GM19239 (cell line): Measurements from ENCODE around the gene SLC9A8.
A peak's percentile ranks its signal among the peaks of the same experiment; 100 is the strongest.
"Not testable (repeated sequence)": the region's sequence is repeated elsewhere in the genome, so short reads cannot be mapped to it uniquely, and the experiment has no call there.

Experiments
- DNase-seq: peaks from one replicate; pipeline ENCODE4 v3.0.0; 2011; ENCODE audit warnings: low spot score; ENCODE audit not compliant: insufficient read length
- FAIRE-seq: peaks from 2 replicates; lab custom pipeline; 2011; peaks lifted over from hg19 to GRCh38; lab: Jason Lieb, UNC

The SLC9A8 gene

DNA sequence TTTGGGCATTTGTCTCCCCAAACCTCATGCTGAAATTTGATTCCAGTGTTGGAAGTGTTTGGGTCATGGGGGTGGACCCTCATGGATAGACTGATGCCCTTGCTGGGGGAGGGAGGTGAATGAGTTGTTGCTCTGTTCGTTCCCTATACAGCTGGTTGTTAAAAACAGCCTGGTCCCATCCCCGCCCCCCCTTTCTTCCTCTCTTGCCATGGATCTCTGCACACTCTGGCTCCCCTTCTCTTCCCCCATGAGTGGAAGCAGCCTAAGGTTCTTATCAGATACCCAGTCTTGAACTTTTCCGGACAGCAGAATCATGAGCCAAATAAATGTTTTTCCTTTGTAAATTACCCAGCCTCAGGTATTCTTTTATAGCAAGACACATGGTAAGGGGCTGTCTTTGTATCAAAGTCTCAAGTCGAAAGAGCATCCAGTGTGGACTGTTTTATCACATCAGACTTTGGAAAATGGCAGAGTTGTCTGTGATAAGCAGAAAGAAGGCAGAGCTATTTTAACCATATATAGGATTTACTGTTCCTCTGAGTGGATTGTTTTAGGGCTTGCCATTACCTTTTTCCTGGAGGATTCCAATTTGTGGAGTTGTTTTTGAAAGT, 31.2 kb downstream of the SLC9A8 start:
- no peak for FAIRE-seq
- no peak for DNase-seq

- DNase-seq (no peak), FAIRE-seq (no peak)
Observed at GRCh38 chr20:49845060-49845459, 32.4 kb downstream of the SLC9A8 start.

GRCh38 chr20:49846206-49846807, 33.7 kb downstream of the SLC9A8 start:
- peak; percentile 59 for FAIRE-seq

GRCh38 chr20:49850463-49851230, 38.0 kb downstream of the SLC9A8 start:
- DNase-seq (no peak), FAIRE-seq (no peak)

More at GRCh38 chr20:49846206-49846807, 33.7 kb downstream of the SLC9A8 start:
- peak; percentile 40 for DNase-seq

DNA sequence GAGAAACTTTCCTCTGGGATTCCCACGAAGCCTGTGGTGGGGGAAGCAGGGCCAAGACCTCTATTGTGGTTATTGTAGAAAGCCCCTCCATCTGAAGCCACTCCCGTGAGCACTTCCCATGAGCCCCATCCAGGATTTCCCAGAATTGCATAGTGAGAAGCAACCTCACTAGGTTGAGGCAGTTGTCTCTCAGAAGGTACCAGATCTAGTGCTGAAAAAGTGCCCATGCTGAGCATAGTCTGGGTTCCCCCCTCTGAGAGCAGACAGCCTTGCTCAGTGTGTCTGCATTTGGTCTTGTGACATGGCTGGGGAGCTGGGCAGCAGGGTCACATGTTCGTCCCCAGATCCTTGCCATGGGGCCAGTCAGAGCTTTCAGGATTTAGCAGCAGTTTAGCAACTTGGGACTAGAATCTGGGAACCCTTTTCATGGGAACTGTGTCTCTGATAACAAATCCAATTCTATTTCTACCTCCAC, 38.6 kb downstream of the SLC9A8 start:
- FAIRE-seq (no peak), DNase-seq (no peak)

DNA sequence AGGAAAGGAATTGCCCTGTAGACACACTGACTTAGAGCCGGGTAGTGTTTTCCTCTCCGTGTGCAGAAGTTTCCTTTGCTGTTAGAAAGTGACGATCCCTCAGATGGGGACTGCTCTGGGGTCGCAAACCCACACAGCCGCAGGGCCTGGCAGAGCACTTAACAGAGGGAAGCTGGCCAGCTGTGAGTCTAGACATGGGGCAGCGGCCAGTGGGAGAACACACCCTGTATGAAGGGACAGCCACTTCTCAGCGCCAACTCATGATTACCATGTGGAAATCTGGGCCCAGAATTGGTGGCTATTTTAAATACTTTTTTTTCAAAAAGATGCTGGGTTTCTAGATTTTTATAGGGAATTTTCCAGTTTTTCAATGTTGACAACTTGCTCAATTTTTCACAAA, 39.4 kb downstream of the SLC9A8 start:
- DNase-seq (no peak), FAIRE-seq (no peak)

DNA sequence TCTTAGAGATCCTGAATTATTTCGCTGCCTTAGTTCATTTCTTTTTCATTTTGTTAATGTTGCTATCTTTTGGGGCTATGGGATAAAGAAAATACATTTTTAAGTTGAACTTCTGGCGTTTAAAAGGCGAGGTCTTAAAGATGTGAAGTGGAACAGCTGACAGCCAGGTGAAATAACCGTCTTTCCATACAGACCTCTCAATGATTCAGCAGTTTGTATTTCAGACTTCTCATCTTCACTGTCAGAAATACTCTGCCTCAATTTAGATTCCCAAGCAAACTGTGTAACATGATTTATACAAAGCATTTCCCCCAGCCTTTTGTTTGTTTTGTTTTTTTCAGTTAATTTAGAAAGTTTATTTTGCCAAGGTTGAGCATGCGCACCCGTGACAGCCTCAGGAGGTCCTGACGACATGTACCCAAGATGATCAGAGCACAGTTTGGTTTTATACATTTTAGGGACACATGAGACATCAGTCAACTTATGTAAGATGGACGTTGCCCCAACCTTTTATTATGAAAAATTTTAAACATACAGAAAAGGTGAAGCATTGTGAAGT, 40.0 kb downstream of the SLC9A8 start:
- FAIRE-seq (no peak), DNase-seq (no peak)

DNA sequence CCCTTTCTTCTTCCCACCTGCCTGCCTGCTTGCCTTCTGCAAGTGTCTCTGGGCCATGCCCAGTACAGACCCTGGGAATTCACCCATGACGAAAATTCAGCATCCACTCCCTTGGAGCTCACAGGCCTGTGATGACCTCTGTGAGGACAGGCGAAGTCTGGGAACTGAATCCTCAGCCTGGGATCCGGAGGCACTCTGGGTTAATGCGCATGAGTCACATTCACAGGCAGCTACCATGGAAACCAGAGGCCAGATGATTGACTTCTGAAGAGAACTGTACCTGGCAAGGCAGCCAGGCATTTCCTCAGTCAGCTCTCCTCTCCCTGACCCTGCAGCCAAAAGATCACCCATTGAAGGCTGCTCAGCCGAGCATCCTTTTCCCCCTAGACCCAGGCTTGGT, 41.0 kb downstream of the SLC9A8 start:
- DNase-seq, result no peak

DNA sequence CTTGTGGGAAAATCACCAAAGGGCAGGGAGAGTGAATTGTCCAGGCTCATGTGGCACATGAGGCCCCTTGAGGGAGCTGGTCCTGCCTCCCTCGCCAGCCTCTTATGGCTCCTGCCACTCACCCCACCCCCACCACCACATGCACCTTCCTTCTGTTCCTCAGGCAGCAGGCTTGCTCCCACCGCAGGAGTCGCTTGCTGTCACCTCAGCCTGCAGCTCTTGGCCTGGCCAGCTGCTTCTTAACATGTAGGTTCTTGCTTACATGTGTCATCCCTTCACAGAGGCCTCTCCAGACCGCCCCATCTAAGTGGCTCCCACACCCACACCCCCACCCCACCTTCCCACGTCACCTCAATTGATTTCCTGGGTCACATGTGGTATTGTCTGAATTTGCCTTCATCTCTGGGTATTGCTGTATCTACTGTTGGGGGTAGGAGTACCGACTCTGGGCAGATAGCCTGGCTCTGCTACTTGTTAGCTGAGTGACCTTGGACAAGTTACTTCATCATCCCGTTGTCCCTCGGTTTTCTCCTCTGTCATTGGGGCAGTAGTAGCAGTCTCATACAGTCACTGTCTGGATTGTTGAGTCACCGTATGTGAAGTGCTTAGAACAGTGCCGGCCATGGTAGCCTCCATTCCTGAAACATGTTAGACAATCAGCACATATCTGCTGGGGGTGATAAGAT, 41.7 kb downstream of the SLC9A8 start:
- no peak for FAIRE-seq
- DNase-seq, result no peak

More for the DNA sequence above, 41.0 kb downstream of the SLC9A8 start:
- no peak for FAIRE-seq

DNA sequence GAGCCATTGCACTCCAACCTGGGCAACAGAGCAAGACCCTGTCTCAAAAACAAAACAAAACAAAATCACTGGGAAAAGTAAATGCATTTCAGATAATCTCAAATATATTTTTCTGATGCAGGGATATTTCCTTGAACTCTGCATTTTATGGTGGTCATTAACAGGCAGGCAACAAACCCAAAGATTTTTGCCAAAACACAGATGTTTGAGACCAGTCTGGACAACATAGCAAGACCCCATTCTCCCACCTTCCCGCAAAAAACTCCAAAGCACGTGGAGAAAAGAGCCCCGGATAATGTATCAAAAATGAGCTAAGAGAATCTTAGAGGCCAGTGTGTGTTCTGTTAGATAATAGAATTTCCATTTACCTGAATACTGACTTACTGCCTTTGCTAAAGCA, 44.3 kb downstream of the SLC9A8 start:
- no peak for FAIRE-seq
- no peak for DNase-seq

GRCh38 chr20:49858076-49858585, 45.5 kb downstream of the SLC9A8 start:
- DNase-seq, result no peak
- no peak for FAIRE-seq

GRCh38 chr20:49859011-49859410, 46.4 kb downstream of the SLC9A8 start:
- FAIRE-seq (no peak), DNase-seq (no peak)

DNA sequence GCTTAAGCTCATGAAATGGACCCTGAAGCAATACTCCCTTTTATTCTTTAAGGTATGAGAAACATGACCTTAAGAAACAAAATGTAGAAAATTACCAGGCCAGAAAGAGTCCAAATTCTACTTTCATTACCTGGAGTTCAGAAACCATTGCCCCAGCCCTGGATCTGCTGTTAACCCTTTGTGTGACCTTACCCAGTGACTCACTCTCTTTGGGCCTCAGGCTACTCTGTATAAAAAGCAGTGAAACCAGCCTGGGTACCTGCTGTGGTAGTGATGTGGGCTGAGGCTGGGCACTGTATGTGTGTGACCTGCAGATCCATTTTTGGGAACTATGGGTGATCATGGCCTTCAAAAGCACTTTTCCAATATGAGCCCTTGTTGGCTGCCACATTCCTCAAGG, 47.2 kb downstream of the SLC9A8 start:
- no peak for FAIRE-seq
- no peak for DNase-seq

DNA sequence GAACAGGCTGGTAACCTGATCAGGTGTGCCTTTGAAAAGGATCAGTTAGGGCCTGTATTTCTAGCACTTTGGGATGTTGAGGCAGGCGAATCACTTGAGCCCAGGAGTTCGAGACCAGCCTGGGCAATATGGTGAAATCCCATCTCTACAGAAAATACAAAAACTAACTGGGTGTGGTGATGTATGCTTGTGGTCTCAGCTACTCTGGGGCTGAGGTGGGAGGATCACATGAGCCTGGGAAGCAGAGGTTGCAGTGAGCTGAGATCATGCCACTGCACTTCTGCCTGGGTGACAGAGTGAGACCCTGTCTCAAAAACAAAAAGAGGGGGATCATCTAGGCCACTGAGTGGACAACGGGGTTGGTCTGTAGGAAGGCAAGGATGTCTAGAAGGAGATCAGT, 48.6 kb downstream of the SLC9A8 start:
- not testable (repeated sequence) for DNase-seq, FAIRE-seq

- FAIRE-seq (no peak), DNase-seq (no peak)
Observed at GRCh38 chr20:49862607-49863200, 50.1 kb downstream of the SLC9A8 start.

- DNase-seq (no peak), FAIRE-seq (no peak)
Observed at GRCh38 chr20:49863666-49864065, 51.0 kb downstream of the SLC9A8 start.

DNA sequence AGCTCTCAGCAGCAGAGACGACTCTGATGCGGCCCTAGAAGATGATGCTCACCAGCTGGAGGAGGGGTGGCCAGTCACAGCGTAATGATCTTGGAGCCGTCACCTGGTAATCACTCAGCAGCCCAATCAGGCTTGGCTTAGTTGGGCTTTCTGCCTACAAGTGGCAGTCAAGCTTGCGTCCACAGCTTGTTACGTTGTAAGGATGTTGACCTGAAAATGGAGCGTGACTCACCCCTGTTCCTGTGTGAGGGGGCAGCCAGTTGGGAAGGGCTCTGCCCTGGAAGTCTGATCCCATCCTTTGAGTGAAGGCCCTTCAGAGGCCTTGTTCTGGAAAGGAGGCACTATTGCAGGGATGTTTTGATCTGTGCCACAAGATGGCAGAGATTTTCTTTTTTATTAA, 52.9 kb downstream of the SLC9A8 start:
- DNase-seq (no peak), FAIRE-seq (no peak)

DNA sequence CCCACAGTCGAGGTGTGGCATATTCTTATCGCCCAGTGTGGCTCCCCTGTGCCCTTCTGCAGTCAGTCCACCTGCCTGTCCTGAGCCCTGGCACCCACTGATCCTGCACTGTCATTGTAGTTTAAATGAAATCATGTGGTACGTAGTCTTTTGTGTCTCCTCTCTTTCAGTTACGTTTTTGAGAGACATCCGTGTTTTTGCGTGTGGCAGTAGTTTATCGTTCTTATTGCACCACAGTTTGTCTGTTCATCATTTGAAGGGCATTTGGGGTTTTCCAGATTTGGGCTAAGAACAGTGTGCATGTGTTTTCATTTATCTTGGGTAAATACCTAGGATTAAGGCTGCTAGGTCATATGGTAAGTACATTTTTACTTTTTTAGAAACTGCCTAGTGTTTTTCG, 53.4 kb downstream of the SLC9A8 start:
- no peak for FAIRE-seq

DNA sequence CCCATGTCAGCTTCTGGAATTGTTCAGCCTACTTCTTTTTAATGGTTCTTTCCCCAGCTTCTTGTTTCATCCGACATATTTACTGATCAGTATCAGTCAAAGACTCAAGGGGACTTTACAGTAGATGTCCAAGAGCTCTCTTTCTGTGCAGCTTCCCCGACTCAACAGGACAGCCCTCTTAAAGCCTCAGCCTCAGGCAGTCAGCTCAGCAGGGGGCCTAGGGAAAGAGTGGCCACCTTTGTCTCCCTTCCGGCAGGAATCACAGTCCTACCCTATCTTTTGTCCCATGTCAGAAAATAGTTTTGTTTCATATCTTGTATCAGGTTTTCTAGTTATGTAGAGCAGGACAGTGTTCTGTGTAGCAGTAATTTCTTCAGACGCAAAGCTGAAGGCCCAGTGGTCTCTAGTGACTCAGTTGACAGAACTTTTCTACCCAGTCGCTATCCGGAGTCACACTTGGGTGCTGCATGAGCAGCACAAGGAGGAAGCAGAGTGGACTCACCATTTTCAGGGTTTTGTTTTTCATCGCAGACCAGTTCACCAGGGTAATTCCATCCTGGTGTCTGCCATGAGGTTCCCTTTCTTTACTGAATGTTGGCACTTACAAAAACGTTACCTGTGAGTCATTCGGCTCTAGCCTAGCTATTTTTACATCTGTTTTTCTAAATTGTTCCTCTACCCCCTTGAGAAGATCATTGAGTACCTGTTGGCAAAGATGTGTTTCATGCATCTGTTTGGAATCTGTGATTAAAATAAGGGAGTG, 55.0 kb downstream of the SLC9A8 start:
- DNase-seq (no peak), FAIRE-seq (no peak)

More for the DNA sequence above, 53.4 kb downstream of the SLC9A8 start:
- no peak for DNase-seq
